NCI-H345 (cell line): ENCODE measurements around the gene NOSIP.
A peak's percentile ranks its signal among the peaks of the same experiment; 100 is the strongest.

Experiments used
- DNase-seq: peaks from one replicate; lab custom pipeline; 2025; lab: John Stamatoyannopoulos, UW

The NOSIP gene

DNA sequence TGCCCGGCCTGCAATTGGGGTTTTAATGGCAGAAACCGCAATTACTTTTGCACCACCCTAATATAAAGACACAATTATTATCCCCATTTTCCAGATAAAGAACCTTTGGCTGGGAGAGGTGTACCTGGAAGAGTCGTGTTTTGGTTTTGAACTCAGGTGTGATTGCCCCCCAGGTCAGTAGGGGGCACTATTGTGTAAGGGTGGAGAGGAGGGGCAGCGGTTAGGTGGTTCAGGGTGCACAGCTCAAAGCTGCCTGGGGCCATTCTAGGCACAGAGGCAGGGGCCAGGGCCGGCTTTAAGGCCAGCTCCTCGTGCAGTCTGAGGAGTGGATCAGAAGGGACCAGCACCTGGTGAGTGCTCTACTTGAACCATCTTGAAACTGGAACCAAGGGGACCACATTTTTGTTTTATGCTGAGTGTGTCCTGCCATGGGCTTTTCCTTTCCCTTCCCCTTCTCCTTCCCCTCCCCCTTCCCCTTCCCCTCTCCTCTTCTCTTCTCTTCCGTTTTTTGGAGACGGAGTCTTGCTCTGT, 73.7 kb downstream of the NOSIP start:
- peak; percentile 36 for DNase-seq
